Choroid plexus epithelial cell (primary cell): ENCODE data around the gene SNTG2.
"Not testable (repeated sequence)": the region's sequence is repeated elsewhere in the genome, so short reads cannot be mapped to it uniquely, and the experiment has no call there.

Experiments used
- DNase-seq: peaks from one replicate; pipeline ENCODE4 v3.0.0-alpha.2; 2010; ENCODE audit warnings: low read depth
- H3K4me3 ChIP-seq: 2 replicates; pipeline ENCODE4 v1.5.1; 2011; ENCODE audit warnings: low read depth, mild to moderate bottlenecking, control low read depth, low read length, moderate library complexity
- TF ChIP-seq, protein P1 (sequence below): conservative IDR thresholded peaks from 2 replicates; pipeline ENCODE4 v1.5.1; 2011; ENCODE audit warnings: low read depth, mild to moderate bottlenecking, control low read depth, inconsistent platforms, low read length, moderate library complexity

SNTG2 gene

DNA sequence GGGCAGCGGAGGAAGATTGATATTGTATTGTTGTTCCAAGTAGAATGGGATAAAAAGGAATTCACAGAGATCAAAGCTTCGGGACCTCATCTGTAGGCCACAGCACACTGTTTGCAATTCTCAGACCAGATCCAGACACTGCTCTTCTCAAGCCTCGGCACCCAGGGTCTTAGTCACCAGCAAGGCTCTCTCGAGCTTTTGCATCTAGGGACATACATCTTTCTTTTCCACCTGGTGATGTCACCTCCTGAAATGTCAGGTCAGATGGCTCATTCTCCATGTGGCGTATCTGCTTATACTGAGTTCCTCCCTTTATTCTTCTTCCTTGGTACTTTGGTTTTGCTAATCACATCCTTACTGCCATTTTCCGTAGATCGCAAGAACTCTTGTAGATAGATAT is 42.9 kb upstream of the SNTG2 start:
- DNase-seq, result no peak

DNA sequence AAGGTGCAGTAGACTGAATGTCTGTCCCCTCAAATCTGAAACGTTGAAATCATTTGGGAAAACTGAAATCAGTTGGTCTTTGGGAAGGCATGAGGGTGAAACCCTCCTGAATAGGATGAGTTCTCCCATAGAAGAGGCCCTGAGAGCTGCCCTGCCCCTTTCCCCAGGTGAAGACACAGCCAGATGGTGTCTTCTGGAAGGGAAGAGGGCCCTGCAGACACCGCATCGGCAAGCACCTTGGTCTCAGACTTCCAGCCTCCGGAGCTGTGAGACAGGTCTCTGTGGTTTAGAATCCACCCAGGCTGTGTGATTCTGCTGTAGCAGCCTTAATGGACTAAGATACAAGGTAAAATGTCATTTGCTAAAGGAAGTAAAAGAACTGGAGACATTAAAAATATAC is 42.1 kb upstream of the SNTG2 start:
- TF ChIP-seq, protein P1, sequence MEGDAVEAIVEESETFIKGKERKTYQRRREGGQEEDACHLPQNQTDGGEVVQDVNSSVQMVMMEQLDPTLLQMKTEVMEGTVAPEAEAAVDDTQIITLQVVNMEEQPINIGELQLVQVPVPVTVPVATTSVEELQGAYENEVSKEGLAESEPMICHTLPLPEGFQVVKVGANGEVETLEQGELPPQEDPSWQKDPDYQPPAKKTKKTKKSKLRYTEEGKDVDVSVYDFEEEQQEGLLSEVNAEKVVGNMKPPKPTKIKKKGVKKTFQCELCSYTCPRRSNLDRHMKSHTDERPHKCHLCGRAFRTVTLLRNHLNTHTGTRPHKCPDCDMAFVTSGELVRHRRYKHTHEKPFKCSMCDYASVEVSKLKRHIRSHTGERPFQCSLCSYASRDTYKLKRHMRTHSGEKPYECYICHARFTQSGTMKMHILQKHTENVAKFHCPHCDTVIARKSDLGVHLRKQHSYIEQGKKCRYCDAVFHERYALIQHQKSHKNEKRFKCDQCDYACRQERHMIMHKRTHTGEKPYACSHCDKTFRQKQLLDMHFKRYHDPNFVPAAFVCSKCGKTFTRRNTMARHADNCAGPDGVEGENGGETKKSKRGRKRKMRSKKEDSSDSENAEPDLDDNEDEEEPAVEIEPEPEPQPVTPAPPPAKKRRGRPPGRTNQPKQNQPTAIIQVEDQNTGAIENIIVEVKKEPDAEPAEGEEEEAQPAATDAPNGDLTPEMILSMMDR, result no peak
- DNase-seq, result no peak
- H3K4me3 ChIP-seq, result no peak overlapping the region

More for the DNA sequence above, 42.9 kb upstream of the SNTG2 start:
- TF ChIP-seq, protein P1, result no peak
- no peak overlapping the region for H3K4me3 ChIP-seq

DNA sequence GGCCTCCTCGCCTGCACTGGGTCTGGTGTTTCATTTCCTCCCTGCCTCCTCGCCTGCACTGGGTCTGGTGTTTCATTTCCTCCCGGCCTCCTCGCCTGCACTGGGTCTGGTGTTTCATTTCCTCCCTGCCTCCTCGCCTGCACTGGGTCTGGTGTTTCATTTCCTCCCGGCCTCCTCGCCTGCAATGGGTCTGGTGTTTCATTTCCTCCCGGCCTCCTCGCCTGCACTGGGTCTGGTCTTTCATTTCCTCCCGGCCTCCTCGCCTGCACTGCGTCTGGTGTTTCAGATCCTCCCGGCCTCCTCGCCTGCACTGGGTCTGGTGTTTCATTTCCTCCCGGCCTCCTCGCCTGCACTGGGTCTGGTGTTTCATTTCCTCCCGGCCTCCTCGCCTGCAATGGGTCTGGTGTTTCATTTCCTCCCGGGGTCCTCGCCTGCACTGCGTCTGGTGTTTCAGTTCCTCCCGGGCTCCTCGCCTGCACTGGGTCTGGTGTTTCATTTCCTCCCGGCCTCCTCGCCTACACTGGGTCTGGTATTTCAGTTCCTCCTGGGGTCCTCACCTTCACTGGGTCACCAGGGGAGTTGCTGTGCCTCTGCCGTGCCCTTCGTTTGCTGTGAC is 40.8 kb upstream of the SNTG2 start:
- DNase-seq, H3K4me3 ChIP-seq: not testable (repeated sequence)

DNA sequence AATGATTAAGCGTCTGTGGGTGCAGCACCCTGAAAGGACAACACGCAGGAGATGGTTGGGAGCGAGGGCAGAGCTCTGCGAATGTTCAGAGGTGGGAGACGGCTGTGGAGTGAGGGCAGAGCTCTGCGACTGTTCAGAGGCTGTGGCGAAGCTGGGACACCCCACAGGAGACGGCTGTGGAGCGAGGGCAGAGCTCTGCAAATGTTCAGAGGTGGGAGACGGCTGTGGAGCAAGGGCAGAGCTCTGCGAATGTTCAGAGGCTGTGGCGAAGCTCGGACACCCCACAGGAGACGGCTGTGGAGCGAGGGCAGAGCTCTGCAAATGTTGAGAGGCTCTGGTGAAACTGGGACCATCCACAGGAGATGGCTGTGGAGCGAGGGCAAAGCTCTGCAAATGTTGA is 40.0 kb upstream of the SNTG2 start:
- TF ChIP-seq, protein P1, result no peak

DNA sequence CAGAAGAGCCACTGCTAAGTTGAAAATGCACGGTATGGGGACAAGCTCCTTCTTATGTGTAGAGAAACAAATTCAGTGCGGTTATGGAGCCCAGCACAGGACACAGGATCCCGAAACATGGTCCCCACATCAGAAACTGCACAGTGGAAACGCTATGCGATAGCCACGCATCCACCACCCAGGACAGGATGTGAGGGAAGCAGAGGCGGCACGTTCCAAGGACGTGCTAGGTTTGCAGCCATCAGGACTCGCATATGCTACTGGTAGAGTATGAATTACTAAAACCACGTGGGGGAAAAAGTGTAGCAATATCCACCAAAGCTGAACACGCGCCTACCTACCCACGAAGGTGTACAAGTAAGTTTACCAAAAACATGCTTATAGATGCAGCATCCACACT is 34.7 kb upstream of the SNTG2 start:
- TF ChIP-seq, protein P1, result no peak
- no peak overlapping the region for H3K4me3 ChIP-seq
- no peak for DNase-seq

More for the DNA sequence above, 40.0 kb upstream of the SNTG2 start:
- no peak for DNase-seq
- no peak overlapping the region for H3K4me3 ChIP-seq

DNA sequence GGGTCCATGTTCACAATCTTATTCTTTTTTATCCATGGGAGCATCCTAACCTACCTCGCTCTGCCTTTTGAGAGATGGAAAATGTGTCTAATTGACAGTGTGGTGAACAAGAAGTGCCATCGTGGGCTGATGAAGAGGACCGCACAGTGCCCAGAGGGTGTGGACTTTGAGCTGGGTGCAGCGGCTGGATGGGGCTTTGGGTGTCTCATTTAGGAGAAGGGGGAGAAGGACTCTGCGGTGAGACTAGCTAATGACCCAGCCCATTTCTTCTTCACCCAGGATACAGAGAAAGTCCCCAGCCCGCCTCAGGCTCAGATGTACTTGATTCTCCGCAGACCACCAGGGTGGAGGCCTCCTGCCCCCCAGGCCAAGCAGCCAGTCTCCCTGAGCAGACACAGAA is 33.7 kb upstream of the SNTG2 start:
- H3K4me3 ChIP-seq, result no peak overlapping the region
- no peak for DNase-seq
- TF ChIP-seq, protein P1, result no peak

DNA sequence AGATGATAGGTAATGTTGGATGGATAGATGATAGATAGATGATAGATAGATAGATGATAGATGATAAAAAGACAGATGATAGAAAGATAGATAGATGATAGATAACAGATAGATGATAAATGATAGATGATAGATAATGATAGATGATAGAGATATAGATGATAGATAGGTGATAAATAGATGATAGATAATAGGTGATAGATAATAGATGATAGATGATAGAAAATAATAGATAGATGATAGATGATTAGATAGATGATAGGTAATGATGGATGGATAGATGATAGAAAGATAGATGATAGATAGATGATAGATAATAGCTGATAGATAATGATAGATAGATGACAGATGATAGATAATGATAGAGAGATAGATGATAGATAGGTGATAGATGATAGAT is 31.0 kb upstream of the SNTG2 start:
- no peak overlapping the region for H3K4me3 ChIP-seq
- DNase-seq, result no peak
- TF ChIP-seq, protein P1, result no peak
